RWPE1 (cell line): Measurements from ENCODE around the gene MTERF1.
A peak's percentile ranks its signal among the peaks of the same experiment; 100 is the strongest.

Experiments used
- CTCF ChIA-PET: fragments of 350-600 bp; sonication (Branson Sonifier 250); formaldehyde crosslinking; extraction: SDS; loops from one replicate; lab custom pipeline; 2021; lab: Yijun Ruan, JAX
- POLR2A ChIA-PET: fragments of 400-600 bp; formaldehyde crosslinking; extraction: SDS; loops from one replicate; lab custom pipeline; 2020; ENCODE audit warnings: antibody characterized with exemption; ENCODE audit not compliant: low non-redundant PET; lab: Yijun Ruan, JAX
- DNase-seq: peaks from one replicate; pipeline ENCODE4 v3.0.0; 2012; ENCODE audit warnings: low spot score
- H3K27ac ChIP-seq: fragments of 450-650 bp; 2 replicates; pipeline ENCODE4 v1.5.1; 2017
- TF ChIP-seq, protein P1 (sequence below): fragments of 450-650 bp; conservative IDR thresholded peaks from 2 replicates; pipeline ENCODE4 v1.5.1; 2017; ENCODE audit warnings: low read depth, mild to moderate bottlenecking

Gene MTERF1

DNA sequence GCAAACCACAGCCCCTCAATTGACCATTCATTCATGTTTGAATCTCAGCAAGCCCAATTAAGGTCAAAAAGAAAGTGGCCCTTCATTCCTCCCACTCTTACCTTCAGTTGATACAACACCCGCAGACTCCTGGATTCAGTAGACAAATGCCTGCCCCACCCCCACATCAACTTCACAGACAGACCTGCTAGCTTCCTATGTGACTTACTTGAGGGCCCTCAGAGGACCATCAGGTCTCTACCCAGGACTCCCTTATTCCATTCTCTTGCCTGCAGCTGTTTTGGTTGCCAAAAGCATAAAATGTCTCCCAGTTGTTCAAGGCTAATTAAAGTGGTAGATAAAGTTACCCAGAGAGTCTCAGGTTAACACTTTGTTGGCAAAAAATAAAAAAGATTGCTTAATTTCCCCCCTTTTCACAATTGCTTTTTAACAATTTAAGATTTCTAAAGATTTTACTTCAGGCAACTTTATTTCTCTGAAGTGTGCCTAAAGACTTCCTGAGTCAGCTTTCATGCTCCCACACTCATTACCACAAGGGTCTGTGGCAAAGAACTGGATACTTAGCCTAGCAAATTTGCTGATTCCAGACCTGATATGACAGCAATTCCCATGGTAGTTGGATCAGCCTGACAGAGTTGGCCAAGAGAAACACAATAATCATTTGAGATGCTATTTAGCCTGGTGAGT lies 3.3 kb upstream of the MTERF1 start:
- DNase-seq, result no peak
- no peak overlapping the region for H3K27ac ChIP-seq
- TF ChIP-seq, protein P1, sequence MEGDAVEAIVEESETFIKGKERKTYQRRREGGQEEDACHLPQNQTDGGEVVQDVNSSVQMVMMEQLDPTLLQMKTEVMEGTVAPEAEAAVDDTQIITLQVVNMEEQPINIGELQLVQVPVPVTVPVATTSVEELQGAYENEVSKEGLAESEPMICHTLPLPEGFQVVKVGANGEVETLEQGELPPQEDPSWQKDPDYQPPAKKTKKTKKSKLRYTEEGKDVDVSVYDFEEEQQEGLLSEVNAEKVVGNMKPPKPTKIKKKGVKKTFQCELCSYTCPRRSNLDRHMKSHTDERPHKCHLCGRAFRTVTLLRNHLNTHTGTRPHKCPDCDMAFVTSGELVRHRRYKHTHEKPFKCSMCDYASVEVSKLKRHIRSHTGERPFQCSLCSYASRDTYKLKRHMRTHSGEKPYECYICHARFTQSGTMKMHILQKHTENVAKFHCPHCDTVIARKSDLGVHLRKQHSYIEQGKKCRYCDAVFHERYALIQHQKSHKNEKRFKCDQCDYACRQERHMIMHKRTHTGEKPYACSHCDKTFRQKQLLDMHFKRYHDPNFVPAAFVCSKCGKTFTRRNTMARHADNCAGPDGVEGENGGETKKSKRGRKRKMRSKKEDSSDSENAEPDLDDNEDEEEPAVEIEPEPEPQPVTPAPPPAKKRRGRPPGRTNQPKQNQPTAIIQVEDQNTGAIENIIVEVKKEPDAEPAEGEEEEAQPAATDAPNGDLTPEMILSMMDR, result no peak
- POLR2A ChIA-PET, result no interaction called here
- CTCF ChIA-PET, result no interaction called here

DNA sequence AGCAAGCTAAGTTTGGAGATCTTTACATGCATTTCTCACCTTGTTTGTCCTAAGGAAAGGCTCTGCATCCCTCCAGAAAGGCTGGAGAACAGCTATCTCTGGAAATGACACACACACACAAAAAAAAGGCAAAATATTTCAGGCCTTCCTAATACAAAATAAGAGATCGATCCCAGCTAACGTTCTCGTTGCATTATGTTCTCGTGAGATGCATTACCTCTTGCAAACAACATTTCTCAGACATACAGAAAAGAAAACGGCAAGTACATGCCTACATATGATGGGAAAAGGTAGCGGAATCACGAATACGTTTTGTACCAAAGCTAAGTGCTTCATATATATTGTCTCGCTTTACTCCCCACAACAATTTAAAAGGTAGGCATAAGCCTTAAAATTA lies 488 bp downstream of the MTERF1 start:
- TF ChIP-seq, protein P1, result no peak
- no peak for DNase-seq
- H3K27ac ChIP-seq, result no peak overlapping the region
- ChIA-PET CTCF (interaction anchor here (0.6 to 1.7 kb wide), 8 partner anchors 11 to 225 kb away, joined by 3 to 11 read pairs (median 4); no protein-coding TSS in a partner anchor), POLR2A (no interaction called here)

- TF ChIP-seq, protein P1, result peak; percentile 69
- ChIA-PET CTCF (interaction anchor here (0.6 to 2.7 kb wide), 6 partner anchors 12 to 626 kb away, joined by 3 to 24 read pairs (median 4); no protein-coding TSS in a partner anchor), POLR2A (no interaction called here)
- DNase-seq, result peak; percentile 50
- H3K27ac ChIP-seq, result no peak overlapping the region
Measured at GRCh38 chr7:91876391-91877133, 3.9 kb downstream of the MTERF1 start.

DNA sequence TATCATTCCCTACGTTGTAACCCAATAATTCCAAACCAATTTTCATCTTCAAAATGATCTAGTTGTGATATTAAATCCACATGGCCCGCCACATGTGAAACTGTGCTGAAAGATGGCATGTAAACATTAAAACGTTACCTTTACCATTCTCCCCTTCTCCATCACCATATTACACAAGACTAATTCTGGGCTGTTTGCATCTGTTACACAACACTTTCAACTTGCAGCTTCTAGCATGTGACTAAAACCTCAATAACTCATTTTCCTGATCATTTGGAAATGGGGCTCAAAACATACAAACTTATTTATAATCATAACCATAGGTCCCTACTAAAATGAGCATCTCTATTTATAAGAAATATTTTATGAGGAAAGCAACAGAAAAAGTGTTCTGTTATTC lies 4.7 kb downstream of the MTERF1 start:
- H3K27ac ChIP-seq, result no peak overlapping the region
- no peak for DNase-seq
- TF ChIP-seq, protein P1, result no peak
- CTCF ChIA-PET, result interaction anchor here (1.0 to 2.7 kb wide), 2 partner anchors 46 to 371 kb away, joined by 3 to 24 read pairs; no protein-coding TSS in a partner anchor
- POLR2A ChIA-PET, result no interaction called here

DNA sequence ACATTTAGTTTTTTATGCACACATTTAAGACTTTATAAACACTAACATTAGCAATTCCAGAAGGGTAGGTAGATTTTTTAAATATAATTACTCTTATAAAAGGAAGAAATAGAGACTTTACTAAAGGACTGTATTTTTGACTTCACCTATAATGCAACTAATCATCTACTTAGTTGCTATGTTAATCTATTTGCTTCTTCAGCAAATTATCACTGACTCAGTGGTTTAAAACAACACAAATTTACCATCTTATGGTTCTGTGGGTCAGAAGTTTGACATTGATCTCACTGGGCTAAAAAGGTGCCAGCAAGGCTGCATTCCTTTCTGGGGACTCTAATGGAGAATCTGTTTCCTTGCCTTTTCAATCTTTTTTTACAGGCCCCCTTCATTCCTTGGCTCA lies 7.6 kb downstream of the MTERF1 start:
- no peak overlapping the region for H3K27ac ChIP-seq
- TF ChIP-seq, protein P1, result no peak
- DNase-seq, result no peak
- ChIA-PET POLR2A (no interaction called here), CTCF (interaction anchor here (0.6 to 0.7 kb wide), 2 partner anchors 737 to 1613 kb away, joined by 3 to 4 read pairs; no protein-coding TSS in a partner anchor)

DNA sequence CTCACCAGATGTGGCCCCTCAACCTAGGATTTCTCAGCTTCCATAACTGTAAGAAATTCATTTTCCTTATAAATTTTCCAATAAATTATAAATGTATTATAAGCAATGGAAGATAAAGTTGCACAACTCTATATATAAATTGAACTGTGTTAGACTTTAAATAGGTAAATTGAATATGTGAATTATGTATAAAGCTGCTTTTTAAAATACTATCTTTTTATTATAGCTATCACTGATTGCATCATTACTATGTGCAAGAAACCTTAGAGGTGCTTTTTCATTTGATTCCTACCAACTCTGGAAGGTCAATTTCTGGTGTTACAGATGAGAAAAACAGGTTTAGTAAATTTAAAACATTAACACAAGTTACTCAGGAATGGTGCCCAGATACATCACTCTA lies 8.4 kb downstream of the MTERF1 start:
- DNase-seq, result no peak
- POLR2A ChIA-PET, result no interaction called here
- TF ChIP-seq, protein P1, result no peak
- CTCF ChIA-PET, result interaction anchor here (0.6 kb wide), 1 partner anchor 736 kb away, joined by 4 read pairs; no protein-coding TSS in a partner anchor
- no peak overlapping the region for H3K27ac ChIP-seq
